Stimulated activated CD4-positive, alpha-beta T cell treated with anti-CD3 and anti-CD28 coated beads, Interleukin-1b, Interleukin-23, amount 100 ng/mL, for 24 hours (primary cell): ENCODE data around the gene TLR9.
"Not testable (repeated sequence)": the region's sequence is repeated elsewhere in the genome, so short reads cannot be mapped to it uniquely, and the experiment has no call there.

ENCODE experiments used
- DNase-seq, 4 experiments: peaks; one replicate each; pipeline ENCODE4 v3.0.0-alpha.2; 2020; ENCODE audit warnings: low read depth in 4 of 4, low spot score in 1 of 4

TLR9 gene

DNA sequence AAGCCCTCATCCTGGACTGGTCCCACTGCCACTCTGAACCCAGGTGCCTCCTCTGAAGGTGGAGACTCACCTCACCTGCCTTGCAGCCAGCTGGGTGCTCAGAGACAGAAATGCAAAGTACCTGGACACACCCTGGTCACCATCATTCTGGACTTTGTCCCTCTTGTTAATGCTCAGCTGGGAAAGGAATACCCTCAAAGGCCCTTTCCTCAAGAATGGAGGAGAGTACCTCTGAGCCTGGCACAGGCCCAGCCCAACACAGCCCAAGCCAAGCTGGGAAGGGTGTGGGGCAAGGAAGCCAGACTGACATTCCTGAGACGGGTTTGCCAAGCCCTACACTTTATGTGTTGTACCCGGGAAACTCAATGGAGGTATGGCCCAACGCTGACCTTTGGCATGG is 28.5 kb downstream of the TLR9 start:
- DNase-seq = no peak

DNA sequence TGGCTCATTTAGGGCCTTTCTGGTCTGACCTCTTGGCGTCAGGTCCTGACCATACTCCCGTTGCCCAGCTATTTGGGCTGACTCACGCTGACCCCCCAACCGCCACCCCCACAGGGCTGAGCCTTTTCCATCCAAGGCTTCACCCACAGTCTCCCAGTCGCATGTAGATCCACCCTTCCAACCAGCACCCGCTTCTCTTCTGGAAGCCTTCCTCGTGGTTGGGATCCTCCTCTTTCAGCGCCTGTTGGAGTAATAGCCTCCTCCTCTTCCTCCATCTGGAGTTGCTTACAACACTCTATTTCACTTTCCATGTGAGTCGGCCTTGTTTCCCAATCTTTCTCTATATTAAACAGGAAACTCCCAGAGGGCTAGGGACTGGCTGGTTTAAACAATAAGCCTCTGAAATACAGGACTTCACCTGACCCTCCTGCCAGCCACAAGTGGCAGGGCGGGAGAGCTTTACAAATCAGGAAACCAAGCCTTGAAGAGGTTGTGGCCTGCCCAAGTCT is 29.6 kb downstream of the TLR9 start:
- no peak for DNase-seq

DNA sequence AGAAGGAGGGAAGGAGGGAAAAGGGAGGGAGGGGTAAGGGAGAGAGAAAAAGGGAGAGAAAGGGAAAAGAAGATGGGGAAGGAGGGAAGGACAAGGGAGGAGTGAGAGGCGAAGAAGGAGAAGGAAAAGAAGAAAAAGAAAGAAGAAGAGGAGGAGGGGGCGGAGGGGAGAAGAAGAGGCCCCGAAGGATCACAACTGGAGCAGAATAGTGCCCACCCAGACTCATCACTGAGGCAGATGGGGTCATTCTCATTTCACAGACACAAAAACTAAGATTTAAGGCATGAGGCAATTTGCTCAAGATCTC is 30.2 kb downstream of the TLR9 start:
- no peak for DNase-seq

DNA sequence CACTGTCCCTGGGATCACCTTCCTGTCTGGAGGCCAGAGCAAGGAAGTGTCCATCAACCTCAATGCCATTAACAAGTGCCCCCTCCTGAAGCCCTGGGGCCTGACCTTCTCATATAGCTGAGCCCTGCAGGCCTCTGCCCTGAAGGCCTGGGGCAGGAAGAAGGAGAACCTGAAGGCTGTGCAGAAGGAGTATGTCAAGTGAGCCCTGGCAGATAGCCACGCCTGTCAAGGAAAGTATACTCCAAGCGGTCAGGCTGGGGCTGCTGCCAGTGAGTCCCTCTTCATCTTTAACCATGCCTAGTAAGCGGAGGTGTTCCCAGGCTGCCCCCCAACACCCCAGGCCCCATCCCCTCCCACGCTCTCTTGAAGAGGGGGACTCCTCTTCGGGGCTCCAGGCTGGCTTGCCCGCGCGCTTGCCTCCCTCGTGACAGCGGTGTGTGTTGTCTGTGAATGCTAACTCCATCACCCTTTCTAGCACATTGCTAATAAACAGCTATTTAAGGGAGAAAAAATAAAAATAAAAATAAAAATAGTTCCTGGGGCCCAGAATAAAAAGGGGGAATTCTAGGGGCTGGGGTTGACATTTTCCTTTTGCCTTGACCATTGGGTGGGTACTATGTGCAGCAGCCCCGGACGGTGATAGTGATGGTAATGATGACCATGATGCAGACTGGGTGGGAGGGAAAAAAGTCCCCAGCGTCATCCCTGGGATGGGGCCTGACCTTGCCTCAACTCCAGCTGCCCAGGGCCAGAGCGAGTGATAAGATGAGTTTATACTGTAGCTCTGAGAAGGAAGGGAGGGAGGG is 30.8 kb downstream of the TLR9 start:
- no peak for DNase-seq

DNA sequence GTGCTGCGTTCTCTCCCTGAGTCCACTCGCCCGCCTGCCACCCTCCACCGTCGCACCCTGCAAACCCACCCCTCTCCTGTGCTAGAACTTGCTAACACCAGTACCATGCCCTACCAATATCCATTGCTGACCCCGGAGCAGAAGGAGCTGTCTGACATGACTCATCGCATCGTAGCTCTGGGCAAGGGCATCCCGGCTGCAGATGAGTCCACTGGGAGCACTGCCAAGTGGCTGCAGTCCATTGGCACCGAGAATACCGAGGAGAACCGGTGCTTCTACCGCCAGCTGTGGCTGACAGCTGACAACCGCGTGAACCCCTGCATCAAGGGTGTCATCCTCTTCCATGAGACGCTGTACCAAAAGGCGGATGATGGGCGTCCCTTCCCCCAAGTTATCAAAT is 32.4 kb downstream of the TLR9 start:
- no peak for DNase-seq

DNA sequence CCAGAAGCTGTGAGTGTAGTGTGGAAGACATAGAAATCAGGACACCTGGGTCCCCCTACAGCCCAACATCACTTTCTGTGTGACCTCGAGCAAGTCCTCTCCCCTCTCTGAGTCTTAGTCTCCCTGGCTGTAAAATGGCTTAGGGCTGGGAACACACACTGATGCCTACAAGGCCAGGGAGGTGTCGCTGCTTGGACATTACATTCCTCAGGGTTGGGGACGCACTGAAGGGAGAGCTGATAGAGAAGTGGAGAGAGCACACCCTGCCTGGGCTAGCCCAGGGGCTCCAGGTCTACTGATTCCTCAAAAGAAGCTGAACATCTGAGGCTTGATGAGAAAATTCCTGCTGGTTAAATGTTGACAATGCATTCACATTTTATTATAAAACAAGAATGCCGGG is 33.8 kb downstream of the TLR9 start:
- DNase-seq = no peak

DNA sequence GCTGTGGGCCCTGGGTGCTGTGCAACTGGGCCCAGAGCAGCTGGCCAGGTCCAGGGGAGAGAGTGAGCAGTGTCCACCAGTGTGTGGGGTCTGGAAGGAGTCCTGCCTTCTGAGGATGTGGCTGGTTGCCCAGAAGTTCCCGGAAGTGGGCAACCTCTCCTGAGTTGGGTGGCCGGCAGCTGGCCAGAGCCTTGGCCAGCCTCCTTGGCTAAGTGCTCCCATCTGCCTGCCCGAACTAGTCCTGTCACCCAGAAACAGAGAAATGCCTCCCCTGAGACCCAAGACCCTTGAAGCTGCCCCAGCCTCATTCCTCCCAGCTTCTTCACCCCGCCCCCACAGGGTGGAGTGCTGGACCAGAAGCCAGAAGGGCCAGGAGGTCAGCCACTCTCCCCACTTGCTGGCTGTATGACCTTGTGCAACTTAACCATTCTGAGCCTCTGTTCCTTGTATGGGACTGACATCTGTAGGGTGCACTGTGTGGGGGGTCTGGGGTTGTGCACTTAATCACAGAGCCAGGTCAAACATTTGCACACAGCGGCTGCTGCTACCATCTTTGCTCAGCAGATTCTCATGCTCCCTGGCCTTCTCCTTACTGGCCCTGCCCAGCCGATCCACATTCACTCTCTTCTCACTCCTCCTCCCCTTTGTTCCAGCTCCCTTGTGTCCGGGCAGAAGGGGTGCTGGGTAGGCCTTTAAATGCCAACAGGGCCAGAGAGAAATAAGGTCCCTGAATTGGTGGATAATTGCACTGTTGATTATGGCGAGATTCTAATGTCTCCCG is 35.0 kb downstream of the TLR9 start:
- no peak for DNase-seq

DNA sequence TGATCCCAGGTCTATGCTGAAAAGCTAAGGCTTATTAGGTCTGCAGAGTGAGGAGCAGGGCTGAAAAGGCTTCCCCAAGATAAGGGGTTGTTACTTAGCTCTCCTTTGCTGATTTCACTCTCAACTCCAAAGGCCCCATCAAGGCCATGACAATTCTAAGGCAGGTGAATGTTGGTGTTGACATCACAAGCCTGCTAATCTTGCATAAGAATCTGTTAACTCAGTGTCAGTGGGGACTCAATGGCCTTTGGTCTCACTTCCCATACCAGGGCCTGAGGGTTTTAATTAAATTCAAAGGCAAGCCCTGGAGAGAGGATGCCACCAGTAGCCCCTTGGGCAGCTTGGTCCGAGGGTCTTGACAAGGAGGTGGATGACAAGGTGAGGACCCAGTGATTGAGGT is 36.9 kb downstream of the TLR9 start:
- no peak for DNase-seq

DNA sequence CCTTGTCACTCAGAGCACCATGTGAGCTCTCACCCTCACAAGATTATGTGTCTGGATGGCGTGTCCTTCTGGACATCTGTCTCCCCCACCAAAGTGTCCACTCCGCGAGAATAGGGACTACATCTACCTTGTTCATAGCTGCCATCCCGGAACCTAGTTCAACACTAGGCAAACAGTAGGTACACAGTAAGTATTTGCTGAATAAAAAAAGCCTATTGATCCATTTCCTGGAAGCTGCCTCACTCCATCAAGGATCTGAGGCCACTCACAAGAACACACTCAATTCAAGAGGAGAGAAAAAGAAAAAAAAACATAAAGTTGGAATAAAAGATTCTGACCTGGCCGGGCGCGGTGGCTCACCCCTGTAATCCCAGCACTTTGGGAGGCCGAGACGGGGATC is 38.7 kb downstream of the TLR9 start:
- no peak for DNase-seq

DNA sequence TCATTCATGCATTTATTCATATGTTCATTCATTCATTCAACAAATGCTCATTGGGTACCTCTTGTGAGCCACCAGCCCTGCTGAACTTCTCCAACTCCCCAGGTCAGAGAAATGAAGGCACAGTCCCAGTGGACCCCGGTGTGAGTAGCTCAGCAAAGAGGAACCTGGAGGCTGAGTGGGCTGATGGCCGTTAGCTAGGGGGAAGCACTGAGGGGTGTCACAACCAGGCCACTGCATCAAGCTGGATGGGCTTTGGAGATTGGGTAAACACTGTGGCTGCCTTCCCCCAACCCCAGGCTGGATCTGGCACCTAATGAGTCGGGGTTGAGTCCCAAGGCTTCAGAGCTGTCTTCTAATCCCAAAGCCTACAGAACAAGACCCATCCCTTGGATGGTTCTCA is 39.6 kb downstream of the TLR9 start:
- DNase-seq = no peak

DNA sequence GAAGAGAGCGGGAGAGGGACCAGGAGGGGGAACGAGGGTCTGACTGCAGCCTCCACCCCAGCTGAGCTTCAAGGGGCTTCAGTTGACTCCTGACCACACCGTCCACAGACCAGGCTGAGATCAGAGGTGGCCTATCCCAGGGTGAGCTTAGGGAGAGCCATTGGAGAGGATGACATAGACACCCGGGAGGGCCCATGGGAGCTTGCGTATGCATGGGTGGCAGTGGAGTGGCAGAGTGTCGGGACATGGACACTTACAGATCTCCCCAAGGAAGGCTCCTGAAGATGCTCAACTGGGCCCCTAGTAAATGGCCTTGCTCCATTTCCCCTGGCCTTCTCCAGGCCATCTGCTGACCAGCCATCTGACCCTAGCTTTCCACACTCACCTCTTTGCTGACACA is 40.1 kb downstream of the TLR9 start:
- no peak for DNase-seq

DNA sequence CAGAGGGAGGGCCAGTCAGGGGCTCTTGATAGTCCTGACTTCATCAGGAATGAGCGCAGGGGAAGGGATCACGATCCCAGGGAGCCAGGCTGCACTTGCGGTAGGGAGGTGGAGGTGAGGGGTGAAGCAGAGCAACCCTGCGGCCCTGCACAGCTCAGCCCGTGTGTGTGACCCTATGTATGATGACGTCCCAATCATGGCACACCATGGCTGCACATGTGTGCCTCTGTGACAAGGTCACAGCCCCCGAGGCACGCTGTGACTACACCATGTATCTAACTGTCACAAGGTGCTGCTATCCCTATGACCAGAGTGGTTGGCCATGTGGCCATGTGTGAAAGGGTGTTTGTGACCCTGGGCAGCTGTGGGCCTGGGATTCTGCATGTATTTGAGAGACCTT is 40.8 kb downstream of the TLR9 start:
- DNase-seq = no peak

DNA sequence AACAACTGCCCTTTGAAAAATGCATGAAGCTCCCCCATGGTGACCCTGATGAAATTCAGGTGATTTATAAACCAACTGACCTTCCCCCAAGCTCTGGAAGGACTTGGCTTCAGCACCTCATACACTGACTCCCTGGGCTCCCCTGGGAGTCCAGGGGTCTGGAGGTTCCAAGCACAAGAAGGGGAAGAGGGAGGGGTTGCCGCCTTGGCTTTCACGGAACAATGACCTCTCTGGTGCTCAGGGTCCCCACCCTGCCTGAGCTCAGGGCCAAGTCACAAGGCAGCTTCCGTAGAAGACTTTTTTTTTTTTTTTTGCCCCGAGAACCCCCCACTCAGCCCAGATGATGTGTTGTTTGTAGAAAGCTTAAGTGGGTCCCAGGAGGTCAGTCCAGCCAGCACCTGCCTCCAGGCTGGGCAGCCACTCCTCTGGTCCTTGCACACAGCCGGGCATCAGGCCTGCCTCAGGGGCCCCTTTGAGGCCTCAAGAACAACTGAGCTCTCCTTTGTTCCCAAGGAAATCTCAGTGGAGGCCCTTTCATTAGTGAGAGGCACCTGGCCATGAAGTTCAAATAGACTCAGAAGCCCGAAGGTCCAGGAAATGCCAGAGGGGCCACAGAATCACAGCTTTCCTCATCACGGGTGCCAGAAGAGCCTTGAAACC is 41.5 kb downstream of the TLR9 start:
- DNase-seq = no peak

DNA sequence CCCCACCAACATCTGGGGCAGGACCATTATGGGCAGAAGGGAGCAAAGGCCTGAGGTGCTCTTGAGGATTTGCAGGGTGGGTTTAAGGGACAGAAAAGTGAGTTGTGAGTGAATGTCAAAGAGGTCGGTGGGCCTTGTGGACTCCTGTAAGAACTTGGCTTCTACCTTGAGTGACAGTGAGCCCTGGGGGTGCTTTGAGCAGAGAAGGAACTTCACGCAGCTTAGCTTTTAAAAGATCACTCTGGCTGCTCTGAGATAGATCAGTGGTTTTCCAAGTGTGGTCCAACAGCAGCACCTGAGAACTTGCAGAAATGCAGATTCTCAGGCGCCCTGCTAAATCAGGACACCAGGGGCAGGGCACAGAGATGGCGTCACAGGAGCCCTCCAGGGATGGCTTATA is 42.8 kb downstream of the TLR9 start:
- no peak for DNase-seq

DNA sequence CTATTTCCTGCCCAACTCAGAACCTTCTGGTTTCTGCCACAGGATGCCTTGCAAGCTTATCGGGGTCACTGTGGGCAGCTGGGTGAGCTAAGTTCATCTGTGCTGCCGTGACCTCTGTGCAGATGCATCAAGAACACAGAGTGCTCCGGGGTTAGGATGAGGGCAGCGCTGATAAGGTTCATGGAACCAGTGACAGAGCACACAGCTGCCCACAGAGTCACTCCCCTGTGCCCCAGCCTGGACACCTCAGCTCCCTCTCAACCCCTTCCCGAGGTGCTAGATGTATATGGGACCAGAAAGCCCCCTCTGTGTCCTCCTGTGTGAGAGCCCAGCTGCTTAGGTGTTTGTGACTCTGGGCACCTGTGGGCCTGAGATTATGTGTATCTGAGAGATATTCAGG is 43.2 kb downstream of the TLR9 start:
- no peak for DNase-seq

DNA sequence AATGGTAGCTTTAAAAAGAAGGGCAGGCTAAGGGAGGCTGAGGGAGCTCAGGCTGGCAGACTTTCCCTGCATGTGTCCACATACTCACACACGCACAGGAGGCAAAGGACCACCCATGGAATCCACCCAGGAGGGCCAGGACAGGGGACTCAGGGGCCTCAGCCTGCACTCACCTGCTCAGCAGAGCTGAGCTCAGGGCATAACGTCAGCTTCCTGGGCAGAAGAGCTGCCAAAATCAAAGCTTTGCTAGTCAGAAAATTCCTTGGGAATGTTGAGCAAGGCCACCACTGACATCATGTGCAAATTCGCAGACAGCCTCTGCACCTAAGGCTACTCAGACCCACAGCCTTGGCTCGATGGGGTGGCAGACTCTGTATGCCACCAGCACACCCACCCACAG is 43.9 kb downstream of the TLR9 start:
- DNase-seq = no peak

DNA sequence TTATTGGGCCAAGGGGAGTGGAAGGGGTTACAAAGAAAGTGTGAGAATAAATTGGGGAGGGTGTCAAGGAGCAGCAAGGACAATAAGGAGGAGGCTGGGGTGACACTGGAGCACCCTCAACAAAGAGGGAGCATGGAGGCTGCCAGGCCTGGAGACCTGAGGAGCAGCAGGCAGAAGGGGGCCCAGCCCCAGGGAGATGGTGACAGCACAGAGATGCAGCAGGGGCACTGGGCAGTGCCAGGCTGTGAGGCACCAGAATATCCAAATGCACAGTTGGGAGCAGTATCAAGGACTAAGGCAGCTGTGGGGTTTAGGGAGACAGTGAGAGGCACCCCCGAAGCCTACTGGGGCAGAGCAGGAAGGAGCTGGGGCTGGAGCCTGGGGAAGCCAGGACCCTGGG is 46.9 kb downstream of the TLR9 start:
- no peak for DNase-seq

DNA sequence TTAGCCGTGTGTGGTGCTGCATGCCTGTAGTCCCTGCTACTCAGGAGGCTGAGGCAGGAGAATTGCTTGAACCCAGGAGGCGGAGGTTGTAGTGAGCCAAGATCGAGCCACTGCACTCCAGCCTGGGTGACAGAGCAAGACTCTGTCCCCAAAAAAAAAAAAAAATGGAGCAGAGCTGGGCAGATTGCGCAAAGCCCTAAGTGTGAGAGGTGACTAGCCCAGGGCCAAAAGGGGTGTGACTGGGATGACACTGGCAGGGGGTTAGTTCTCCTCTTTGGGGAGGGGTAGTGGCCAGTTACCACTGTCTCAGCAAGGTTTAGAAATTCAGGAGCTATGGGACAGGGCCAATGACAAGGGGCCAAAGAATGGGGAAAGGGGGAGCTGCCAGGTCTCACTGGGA is 47.3 kb downstream of the TLR9 start:
- not testable (repeated sequence) for DNase-seq

DNA sequence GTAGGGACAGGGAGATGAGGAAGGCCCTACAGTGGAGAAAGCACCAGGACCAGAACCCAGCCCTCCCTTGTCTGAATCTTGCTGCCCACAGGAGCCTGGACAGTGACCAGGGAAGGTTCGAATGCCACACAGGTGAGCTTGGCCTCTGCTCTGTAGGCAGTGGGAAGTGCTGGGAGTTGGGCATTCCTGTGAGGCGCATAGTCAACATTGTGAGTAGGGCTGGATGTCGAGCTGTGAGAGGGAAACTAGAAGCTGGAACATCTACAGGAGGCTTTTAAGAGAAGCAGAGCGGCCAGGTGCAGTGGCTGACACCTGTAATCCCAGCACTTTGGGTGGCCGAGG is 47.8 kb downstream of the TLR9 start:
- no peak for DNase-seq

DNA sequence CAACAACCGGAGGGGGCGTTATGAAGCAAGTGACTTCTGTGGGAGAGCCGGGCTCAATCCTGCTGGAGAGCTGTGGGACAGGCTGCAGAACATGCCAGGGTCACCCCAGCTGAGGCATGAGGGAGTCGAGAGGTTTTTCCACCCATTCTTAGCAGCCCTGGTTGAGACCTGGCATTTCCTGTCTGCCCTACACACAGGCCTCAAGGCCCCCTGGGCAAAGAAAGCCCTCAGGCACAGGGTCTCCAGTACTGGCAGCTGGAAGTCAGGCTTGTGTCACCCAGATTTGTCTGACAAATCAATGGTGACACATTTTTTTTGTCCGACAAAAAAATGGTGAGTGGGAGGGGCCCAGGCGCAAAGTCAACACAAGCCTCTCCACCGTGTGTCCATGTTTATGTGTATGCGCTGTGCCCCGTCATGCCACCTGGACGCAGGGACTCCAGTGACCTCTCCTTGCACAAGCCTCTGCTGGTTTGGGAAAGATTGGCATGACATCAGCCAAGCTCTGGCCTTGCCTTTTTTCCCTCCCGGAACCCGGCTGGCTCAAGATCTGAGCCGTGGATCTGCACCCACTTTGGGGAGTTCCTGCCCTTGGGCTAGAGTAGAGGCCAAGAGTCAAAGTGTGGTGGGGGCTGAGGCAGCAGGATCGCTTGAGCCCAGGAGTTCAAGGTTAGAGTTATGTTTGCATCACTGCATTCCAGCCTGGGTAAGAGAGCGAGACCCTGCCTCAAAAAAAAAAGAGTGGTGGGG is 48.3 kb downstream of the TLR9 start:
- no peak for DNase-seq

DNA sequence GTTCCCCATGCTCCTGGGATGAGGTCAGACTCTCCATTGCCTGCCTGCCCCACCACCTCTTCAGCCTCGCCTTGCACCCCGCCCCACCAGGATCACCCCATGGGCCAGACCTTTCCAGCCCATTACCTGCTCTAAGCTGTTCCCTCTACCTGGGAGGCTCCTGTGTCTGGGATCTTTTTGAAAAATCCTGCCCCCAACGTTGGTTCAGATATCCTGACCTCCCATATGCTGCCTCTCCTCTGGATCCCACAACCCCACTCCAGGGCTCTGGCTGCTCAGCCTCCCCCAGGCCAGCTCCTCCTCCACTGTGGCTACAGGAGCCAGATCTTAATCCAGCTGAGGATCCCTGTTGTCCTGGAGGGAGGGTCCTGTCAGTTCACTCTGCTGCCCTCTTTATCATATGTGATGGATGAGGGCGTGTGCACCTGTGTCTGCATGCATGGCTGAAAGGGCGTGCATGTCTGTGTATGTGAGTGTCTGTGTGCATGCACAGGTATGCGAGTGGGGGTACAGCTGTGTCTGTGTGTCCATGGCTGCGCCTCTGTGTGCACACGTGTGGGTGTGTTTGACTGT is 49.2 kb downstream of the TLR9 start:
- no peak for DNase-seq
